NOMO-1 treated with DMSO at 0.1 percent for 48 hours (cell line): ENCODE measurements around the gene ALX4.

Experiments used
- DNase-seq: peaks from one replicate; lab custom pipeline; 2025; ENCODE audit not compliant: unreplicated experiment; lab: John Stamatoyannopoulos, UW

ALX4 gene

DNA sequence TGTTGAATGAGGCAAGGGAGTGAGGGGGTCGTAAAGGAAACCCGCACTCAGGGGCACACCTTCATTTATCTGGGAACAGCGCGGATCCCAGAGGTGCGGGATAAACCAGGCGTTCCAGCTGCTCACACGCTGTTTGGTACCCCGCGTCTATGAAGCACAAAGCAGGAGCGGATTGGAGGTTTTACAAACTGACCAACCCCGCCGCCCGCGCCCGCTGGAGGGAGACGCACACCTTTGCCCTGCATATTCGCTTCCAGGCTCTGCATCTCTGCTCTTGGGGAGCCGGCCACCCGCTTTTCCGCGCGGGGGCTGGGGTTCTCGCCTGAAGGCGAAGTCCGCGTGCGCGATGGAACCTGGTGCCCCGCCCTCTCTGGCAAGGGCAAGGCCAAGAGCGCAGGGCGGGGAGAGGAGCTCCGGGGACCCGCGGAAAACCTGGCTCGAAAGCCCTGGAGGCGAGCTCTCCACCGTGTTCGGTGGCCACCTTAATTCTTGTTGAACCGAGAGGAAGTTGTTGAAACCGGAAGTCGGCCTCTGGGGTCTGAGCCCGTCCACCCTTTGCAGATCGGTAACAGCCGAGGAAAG is 6.8 kb upstream of the ALX4 start:
- no peak for DNase-seq

DNA sequence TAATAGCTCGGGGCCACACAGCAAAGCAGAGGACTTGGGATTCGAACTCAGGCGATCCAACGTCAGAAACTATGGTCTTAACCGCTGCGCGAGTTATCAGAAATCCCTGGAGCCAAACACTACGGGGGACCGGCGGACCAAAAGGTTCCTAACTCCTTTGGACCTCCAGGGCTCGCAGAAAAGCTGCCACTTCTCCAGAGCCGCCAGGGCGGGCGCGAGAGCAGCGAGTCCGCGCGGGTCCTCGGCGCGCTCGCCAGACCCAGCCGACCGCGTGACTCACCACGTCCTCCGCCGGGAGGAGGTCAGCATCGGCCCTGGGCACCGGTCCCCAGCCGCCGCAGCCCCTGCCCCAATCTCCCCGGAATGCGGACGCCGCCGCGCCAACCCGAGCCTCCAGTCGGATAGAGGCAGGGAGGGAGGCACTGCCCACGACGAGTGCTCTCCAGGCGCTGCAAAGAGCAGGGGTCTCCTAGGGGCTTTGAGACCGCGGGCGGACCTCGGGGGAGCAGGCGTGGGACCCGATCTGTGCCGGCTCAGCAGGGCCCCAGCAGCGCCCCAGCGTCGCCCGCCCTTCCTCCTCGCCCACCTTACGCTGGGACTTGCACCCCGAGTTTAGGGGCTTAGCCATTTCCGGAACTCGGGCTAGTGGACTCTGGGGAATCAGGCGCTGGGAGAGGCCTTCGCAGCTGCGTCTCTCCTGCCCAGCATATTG is 6.2 kb upstream of the ALX4 start:
- no peak for DNase-seq

- no peak for DNase-seq
These were observed 4.8 kb upstream of the ALX4 start for GRCh38 chr11:44314733-44315132.

GRCh38 chr11:44313761-44314489 is 4.0 kb upstream of the ALX4 start:
- DNase-seq = no peak

GRCh38 chr11:44312876-44313275 is 2.9 kb upstream of the ALX4 start:
- no peak for DNase-seq

- DNase-seq = no peak
These were observed 1.7 kb upstream of the ALX4 start for GRCh38 chr11:44311339-44312261.

DNA sequence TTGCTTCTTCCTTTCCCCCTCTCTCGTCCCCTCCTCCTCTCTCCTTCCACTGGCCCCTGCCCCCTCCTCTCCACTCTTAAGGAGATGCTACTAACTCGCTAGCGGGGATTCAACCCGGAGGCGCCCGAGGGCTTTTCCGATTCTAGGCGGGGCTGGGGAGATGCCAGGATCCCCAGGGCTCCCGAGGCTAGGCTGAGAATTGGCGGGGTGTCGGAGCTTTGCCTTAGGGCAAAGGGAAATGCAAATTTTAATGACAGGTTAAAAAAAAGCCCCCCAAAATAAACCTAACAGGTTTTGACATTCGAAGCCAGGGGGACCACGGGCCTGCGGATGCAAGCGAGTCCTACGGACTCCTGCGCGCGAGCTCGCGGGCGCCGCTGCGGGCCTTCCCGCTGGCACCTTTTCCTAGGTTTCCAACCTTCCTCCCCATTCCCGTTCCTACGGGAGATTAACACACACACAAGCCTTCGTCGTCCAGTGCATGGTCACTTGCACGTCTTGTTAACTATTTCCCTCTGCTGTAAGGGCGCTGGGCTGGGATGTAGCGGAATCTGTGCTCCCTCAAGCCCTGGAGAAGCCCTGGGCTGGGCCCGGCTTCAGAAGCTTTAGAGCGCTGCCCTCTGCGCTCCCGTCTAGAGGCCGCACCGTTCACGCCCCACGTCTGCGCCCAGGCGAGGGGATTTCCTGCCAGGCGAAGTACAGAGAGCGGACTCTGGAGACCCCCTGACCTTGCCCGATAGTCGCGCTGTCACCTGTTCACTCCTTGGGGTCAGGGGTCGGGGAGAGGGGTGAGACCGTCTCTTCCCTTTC is 729 bp upstream of the ALX4 start:
- no peak for DNase-seq

GRCh38 chr11:44310206-44310462 is 195 bp upstream of the ALX4 start:
- no peak for DNase-seq

- no peak for DNase-seq
These were observed 939 bp downstream of the ALX4 start for GRCh38 chr11:44308923-44309477.

GRCh38 chr11:44308256-44308922 is 1.6 kb downstream of the ALX4 start:
- no peak for DNase-seq

DNA sequence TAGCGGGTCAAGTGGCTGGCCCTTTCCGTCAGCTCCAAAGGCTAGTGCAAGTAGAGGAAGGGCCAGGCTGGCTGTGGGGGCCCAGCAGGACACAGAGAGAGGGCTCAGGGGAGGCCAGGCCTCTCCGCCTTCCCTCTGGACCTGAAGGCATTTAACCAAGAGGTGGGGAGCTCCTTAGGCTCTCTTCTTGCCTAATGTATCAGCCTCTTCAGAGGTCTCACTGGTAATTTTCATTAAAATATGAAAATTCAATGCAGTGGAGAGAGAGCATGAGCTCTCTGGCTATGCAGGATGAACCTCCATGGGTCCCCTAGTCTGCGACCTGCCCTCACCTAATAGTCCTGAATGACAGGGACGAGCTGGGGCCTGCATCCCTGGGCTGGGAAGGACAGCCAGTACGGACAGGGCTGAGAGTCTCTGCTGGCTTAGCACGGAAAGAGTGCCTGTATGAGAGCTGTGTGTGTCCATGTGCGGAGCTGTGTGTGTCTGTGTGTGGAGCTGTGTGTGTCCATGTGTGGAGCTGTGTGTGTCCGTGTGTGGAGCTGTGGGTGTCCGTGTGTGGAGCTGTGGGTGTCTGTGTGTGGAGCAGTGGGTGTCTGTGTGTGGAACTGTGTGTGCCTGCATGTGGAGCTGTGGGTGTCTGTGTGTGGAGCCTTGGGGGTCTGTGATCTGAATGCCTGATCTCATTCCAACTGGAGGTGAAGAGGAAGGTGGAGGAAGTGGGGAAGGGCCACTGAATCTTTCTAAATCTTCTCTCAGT is 2.4 kb downstream of the ALX4 start:
- DNase-seq = no peak

DNA sequence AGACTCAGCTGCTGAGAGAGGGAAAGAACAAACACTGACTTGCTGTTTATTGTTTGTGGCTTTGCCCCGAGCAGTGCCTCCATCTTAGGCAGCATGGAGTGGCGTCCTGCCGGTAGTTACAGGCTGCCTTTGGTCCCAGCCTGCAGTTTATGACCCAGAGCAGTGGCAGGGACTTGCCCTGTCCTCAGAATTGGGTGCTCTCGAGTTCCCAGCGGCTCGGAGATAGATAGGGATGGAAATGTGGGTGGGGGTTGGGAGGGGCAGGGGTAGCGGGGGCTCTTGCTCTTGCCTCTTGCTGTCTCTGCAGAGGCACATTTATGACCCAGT is 3.1 kb downstream of the ALX4 start:
- DNase-seq = no peak

- no peak for DNase-seq
These were observed 3.7 kb downstream of the ALX4 start for GRCh38 chr11:44306052-44306917.

GRCh38 chr11:44305470-44306051 is 4.4 kb downstream of the ALX4 start:
- no peak for DNase-seq

- no peak for DNase-seq
These were observed 4.9 kb downstream of the ALX4 start for GRCh38 chr11:44305026-44305469.

DNA sequence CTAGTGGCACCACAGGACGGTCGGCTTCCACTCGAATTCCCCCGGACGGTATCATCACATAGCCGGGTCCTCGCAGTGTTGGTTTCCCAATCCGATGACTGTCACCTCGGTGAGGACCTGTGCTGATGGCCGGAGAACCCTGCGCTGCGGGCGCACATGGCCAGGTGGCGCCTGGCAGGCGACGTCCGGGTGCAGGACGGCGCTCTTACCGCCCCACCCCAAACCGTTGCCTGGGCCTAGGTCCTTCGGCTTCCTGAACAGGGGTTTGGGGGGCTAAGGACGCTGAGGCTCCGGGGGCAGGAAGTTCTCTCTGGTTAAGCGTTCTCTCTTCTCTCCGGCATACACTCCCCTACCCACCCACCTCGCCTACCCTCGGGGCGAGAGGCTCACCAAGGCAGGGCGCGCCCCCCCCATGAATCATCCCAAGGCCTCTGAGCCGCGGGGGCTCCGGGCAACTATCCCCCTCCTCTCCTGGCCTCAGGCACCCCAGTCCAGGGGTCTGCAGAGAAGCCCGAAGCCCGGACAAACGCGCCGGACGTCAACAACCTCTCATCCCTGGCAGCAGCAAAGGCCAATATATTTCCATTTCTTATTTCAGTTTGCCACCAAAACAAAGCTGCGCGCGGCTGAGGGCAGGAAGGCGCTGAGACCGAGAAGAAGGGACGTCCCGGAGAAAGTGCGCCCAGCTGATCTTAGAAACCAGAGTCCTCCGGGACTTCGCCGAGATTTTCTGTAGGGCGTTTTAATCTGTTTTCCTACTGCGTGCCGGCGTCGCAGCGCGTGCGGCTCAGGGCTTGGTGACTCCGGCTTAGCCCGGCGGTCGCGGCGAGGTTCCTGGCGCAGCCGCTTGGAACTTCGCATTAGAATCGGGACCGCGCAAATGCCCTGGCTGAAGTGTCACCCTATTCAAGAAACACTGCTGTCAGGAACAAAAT is 5.6 kb downstream of the ALX4 start:
- no peak for DNase-seq

DNA sequence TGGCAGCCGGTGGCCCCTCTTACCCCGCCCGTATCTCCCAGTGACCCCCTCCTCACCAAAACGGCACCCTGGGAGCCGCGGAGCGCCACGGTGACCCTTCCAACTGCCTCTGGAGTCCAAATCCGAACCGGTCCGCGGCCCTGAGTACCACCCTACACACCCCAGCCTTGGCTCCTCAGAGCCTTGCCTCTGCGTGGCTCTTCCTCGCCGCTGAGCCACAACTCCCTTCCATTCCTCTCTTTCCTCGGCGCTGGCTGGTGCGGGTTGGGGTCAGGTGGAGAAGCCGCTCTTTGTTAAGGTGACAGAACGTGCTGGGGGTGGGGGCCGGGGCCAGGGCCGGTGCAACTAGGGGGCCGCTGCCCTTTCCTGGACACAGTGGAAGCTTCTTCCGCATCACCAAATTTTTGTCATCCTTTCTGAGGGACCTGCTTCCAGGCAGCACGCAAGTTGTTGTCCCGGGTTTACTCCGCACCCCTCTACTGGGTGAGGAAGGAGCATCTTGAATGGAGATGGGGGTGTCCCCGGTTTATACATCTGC is 6.5 kb downstream of the ALX4 start:
- DNase-seq = no peak
